Measurements from ENCODE around the gene FAM204A.
A peak's percentile ranks its signal among the peaks of the same experiment; 100 is the strongest.

FAM204A gene

GRCh38 chr10:118341791-118342637, at the start of gene FAM204A:
Gene FAM204A (minus strand): TSS chr10:118342324. CDS start chr10:118336415, 5,909 bp downstream.
- peak; percentile 95 for DNase-seq

DNA sequence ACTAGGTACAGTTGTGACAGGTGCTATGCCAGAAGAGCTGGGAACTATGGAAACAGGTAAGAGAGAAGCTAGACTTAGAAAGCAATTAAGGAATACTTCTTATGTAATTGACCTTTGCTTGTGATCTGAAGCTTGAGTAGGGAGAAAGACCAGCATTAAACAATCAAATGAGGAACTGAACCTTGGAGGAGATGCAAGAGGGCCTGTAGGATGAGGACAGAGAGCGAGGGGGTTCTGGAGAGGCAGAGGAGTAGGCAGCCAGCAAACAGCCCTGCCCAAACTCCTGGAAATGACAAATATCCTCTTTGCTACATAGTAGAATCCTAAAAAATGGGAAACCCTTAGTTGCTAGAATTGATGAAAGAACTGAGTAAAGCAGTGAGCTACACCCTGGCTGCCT, 41.6 kb upstream of the FAM204A start:
- DNase-seq, result no peak

DNA sequence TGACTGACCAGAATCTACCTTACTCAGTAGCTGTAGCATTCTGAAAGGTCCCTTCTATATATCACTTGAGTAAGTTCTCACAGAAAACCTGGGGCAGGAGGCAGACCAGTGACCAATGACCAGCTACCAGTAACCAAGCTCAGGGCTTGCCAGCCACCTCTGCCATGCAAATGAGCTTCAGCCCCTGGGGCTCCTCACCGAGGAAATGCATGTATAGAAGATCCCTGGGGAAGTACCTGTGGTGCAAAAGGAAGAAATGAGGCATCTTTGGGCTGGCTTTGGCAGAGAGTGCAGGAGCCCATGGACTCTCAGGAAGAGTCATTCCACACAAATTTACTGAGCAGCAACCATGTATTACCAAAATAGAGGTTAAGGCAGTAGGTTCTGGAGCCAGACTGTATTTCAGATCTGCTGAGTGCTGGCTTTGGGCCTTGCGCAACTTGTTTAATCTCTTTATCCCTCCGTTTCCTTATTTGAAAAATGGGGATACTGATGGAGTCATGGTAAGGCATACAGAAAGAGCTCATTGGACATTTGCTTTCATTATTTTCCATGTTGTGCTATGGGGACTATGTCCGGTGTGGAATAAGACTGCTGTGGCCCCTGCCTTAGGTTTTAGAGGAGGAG, 41.1 kb upstream of the FAM204A start:
- no peak for DNase-seq

DNA sequence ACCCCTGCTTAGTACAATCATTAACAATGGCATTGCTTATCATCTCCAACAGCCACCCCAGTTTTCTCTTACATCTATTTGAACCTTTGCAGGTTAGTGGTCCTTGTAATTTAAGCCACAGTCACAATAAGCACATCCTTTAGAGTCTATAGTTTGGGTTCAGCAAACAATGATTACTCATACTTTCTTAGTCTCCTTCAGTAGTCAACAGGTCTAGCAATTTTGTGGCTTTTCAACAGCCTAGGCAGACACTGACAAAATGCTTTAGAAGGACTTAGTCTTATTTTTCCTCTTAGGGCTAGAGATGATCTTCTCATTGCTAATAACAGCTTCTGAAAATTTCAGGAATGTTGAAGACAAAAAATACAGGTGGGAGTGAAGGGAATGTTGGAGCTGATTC, 32.3 kb upstream of the FAM204A start:
- DNase-seq, result no peak

- DNase-seq, result no peak
Measured at GRCh38 chr10:118373786-118374185, 31.7 kb upstream of the FAM204A start.

DNA sequence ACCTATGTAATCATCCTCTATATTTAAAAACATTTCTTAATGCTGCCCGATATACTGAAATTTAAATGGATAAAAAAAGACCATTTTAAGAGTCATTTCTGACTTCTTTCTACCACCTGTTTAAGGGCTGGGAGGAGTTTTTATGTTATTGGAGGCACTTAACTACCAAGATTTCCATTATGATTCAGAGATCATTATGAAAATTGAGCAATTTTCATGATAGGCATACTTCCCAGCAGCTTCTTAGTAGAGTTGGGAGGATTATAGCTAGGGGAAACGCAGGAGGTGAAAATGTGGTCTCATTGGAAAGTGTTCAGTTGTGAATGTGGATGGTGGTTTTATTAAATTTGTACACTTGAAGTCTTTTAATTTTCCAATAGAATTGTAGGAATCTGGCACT, 28.4 kb upstream of the FAM204A start:
- DNase-seq, result no peak

GRCh38 chr10:118369641-118370205, 27.6 kb upstream of the FAM204A start:
- DNase-seq, result no peak

DNA sequence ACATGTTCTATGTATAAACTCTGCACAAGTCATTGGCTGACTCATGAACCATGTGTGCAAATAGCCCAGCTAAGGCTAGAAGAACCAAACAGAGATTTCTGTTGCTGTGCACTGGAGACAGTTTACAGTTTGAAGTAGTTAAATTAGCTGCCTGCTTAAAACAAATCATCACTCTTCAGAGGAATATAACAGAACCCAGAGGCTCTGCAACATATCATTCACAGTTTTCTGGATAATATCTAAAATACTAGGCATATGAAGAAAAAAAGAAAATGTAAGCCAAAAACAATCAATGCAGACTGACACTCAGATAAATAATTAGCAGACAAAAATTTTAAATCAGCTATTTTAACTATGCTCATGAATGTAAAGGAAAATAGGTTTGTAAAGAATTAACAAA, 23.6 kb upstream of the FAM204A start:
- no peak for DNase-seq

- no peak for DNase-seq
Measured at GRCh38 chr10:118362103-118362502, 20.0 kb upstream of the FAM204A start.

- DNase-seq, result no peak
Measured at GRCh38 chr10:118358327-118358726, 16.2 kb upstream of the FAM204A start.

- DNase-seq, result no peak
Measured at GRCh38 chr10:118357841-118358240, 15.7 kb upstream of the FAM204A start.

DNA sequence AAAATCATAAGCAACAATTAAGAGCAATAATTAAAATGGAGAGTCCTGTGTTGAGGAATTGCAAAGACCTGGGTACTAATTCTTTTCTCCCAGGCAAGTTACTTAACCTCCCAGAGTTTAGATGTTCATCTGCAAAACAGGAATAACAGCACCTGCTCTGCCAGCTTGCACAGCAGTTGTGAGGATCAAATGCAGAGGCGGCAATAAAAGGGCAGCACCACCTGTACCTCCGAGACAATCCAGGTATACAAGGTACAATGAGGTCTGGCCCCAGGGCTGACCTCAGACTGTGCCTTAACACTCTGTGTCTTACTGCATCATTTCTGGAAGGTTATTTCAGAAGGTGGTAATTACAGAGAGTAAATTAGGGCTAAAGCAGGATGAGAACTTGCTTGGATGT, 14.5 kb upstream of the FAM204A start:
- DNase-seq, result no peak

DNA sequence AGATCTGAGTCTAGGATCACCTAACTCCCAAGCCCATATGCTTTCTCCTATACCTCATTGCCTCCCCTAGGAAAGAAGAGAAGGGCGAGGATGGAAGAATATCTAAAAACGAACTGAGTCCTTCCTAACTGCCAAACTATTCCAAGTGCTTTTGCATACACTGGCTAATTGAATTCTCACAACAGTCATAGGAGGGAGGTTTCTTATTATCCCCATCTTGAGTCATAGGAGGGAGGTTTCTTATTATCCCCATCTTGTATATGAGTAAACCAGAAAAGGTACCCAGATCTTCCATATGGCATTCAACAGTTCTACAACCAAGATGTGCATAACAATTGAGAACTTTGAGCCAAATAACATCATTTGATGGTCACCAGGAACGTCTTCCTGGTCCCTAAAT, 13.1 kb upstream of the FAM204A start:
- no peak for DNase-seq

DNA sequence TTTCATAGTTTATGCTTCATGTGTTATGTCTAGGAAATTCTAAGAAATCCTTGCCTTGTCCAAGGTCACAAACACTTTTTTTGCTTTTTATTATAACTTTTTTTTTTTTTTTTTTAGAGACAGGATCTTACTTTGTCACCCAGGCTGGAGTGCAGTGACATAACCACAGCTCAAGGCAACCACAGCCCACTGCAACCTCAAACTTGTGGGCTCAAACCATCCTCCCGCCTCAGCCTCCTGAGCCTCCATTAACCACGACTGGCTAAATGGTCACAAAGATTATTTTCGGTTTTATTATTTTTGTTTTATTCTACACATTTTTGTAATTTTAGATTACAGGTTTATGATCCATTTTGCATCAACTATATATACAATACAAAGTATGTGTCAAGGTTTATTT, 7.1 kb upstream of the FAM204A start:
- DNase-seq, result no peak

- no peak for DNase-seq
Measured at GRCh38 chr10:118343549-118343948, 1.4 kb upstream of the FAM204A start.

DNA sequence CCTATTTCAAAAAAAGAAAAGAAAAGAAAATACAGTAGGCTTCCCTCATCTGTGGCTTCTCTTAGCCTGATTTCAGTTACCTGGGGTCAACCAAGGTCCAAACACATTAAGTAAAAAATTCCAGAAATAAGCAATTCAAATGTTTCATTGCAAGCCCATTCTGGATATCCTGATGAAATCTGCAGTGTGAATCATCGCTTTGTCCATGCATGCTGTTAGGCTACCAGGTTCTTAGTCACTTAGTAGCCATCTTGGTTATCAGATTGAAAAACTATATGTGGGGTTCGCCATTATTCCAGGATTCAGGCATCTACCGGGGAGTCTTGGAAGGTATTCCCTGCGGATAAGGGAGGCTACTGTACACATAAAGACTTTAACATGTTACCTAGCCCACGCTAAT, 991 bp upstream of the FAM204A start:
- no peak for DNase-seq

DNA sequence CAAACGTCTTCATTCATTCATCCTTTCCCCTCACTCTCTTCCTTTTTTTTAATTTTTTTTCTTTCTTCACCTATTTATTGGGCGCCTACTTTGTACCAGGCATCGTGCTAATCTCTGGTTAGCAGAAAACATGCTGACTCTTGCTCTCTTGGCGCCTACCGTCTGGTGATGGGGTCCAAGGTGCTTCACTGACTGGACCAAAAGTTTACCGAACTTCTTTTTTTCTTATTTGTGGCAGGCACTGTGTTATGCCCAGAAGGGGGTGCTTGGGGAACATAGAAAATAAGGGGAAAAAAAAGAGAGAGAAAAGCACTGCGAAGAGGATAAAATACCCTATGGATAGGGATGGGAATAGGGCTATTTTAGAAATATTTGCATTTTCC, 505 bp upstream of the FAM204A start:
- DNase-seq, result no peak

DNA sequence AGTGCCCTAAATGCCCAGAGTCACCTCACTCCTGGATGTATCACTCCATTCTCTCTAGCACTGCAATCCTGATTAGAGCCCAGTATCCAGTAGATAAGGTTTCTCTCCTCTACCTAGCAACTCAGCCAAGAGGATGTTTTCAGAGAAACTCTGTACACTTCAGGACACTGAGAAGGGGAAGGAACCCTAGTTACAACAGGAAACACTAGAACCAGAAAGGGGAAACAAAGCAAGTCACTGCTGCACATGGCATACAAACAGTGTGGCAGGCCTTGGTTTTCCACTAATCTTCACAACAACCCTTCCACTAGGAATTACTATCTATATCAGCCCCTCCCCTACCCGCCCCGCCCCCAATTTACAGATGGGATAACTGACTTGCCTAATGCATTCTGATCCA, 1.6 kb downstream of the FAM204A start:
- no peak for DNase-seq

DNA sequence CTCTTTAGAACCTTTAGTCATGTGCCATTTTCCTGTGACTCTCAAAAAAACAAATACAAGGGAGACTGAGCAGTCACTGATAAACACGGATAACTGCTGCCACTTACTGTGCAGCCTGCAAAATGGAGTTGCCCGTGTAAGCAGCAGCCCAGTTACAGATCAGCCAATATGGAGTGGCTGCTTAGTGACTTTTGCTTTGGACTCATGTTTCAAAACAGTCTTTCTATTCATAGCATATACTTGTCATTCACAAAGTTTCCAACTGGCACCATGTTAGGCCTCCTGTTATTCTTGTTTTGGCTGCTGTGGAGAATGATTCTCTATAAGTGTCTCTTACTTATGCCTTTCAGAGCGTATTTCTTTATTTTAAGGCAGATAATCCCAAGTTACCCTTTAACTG, 3.0 kb downstream of the FAM204A start:
- no peak for DNase-seq

DNA sequence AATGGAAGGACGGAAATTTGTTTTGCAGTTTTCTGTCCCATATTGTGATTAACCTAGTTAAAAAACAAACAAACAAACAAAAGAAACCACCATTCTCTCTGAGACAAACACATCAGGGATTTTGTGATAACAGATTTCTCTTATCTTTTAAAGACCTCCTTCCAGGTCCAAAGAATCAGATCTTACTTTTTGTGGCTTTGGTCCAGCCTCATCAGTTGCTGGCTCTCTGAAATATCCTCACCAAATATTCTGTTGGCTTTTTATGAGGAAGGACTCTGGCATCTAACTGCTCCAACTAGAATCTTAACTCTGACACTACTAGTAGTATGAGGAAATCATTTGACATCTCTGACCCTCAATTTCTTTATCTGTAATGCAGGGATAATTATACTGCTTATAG, 4.8 kb downstream of the FAM204A start:
- DNase-seq, result no peak

DNA sequence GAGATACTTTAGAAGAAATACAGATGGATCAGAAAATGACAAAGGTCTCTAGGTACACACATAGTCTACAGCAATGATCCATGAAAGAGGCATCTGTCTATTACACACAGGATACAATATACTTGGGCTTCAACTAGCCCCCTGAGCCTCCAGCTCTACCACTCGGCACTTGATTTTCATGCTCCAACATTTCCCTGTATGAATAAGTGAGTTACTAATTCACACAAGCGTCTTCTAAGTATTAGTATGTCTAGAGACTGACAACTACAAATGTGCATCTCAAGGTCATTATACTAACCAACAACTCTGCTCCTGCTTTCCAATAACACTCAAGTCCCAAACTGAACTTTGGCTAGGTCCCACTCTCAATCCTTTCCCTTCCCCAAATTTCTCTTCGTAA, 8.3 kb downstream of the FAM204A start:
- DNase-seq, result no peak

DNA sequence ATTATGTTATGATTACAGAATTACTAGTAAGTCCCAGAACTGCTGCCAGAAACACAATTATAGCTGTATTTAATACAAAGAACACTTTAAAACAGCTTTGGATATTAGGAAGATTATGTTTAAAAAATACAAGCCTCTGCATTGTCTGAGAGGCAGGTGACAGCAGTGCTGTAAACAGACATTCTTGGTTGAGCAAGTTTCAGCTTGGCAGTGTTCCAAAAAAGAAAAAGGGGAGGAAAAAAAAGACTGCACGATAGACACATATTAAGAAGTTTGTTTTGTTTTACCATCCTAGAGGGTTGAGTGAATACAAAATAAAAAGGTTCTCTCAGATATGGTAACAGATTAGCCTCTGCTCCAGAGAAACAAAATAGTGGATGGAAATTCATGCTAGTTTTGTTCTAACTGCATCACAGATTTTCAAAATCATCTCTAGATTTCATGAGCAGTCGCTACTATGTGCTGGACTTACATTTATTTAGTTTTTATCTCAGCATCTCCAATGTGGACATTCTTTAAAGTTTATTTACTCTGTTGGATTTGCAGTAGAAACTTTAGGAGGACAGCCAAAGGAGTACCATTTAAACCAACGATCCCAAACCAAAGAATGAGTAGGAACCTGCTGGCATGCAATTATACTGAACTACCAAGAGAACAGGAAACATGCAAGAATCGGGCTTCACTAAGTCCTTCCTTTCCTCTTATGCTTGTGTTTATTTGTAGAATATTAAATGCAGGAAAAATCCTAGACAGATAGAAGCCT, 9.0 kb downstream of the FAM204A start:
- DNase-seq, result no peak

- no peak for DNase-seq
Measured at GRCh38 chr10:118332236-118332635, 9.9 kb downstream of the FAM204A start.

All from activated CD8-positive, alpha-beta memory T cell treated with anti-CD3 and anti-CD28 coated beads, Interleukin-2, amount 50 U/mL, for 48 hours (primary cell).